Iris pigment epithelial cell (primary cell): ENCODE results near the gene VPREB3.

Experiments used
- DNase-seq: peaks from one replicate; pipeline ENCODE4 v3.0.0-alpha.2; 2011; ENCODE audit warnings: low read depth

Gene VPREB3, protein sequence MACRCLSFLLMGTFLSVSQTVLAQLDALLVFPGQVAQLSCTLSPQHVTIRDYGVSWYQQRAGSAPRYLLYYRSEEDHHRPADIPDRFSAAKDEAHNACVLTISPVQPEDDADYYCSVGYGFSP

DNA sequence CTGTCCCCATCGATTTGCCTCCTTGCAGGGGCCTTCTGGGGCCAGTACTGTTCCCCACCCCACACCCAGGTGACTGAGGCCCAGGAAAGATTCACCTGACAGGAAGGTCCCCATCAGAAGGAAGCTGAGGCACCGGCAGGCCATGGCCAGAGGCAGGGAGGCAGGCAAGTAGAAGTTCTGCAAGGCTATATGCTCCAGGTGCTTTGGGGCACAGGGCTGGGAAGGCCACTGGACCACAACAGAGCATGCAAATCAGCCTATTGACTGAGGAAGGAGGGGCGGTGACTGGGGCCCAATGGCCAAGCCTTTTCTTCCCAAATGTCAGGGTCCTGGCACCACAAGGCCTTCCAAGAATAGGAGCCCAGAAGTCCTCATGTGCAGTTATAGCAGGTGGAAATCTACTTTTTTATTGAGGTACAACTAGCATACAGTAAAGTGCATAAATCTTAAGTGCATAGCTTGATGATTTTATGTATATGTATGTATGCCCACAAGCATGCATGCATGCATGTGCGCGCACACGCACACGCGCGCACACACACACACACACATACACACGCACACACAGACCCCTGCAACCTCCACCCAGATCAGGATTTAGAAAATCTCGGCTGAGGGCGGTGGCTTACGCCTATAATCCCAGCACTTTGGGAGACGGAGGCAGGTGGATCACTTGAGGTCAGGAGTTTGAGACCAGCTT lies at the start of gene VPREB3:
TSS of gene VPREB3 (minus strand) at position 206 of the 700 bp plus-strand sequence. CDS start at position 144, 62 bp downstream.
- no peak for DNase-seq

DNA sequence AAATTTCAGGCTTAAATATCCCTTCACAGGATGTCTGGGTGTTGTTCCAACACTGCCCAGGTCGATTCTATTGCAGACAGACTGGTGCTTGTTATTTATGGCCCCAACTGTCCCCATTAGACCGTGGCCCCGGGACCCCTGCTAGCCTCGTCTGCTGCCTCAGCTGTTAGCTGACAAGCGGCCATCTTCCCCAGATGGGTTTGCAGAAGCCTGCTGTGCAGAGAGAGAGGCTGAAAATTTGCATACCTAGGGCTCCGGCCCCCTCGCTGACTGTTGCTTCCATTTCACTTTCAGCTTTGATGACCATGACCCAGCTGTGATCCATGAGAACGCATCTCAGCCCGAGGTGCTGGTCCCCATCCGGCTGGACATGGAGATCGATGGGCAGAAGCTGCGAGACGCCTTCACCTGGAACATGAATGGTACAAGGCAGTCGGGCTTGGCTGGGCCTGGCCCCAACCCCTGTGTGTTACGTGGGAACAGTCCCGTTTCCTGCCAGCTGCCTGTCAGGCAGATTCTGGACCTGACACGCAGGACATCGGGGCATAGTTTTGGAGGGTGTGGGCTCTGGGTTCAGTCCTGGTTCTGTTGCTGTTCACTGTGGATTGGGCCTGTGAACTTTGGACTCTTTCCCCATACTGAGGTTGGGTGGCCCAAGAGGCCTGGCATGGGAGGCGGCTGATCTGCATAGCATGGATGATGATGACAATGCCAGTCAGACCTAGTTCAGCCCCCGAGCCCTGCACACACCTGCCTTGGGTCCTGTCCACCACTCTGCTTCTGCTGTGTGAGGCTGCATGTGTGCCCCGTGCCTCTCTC lies 49.0 kb upstream of the VPREB3 start:
- no peak for DNase-seq

DNA sequence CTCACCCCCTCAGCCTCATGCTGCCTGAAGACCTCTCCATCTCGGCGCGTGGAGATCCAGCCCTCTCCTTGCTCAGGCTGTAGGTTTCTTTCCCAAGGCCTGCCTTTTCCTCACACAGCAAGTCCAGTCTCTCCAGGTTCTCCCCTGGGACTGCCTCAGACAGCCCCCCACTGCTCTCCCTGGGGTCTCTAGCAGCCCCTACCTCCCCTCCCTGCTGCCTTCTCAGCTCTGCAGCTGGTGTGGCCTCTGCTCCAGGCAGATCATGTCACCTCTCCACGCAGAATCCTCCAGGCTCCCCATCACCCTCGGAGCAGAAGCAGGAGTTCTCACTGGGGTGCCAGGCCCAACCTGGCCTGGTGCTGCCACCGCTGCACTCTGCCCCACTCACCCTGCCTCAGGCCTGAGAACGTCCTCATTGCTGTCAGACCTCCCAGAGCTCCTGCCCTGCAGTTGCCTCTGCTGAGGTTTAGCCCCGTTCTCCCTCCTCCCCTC lies 47.7 kb upstream of the VPREB3 start:
- no peak for DNase-seq

DNA sequence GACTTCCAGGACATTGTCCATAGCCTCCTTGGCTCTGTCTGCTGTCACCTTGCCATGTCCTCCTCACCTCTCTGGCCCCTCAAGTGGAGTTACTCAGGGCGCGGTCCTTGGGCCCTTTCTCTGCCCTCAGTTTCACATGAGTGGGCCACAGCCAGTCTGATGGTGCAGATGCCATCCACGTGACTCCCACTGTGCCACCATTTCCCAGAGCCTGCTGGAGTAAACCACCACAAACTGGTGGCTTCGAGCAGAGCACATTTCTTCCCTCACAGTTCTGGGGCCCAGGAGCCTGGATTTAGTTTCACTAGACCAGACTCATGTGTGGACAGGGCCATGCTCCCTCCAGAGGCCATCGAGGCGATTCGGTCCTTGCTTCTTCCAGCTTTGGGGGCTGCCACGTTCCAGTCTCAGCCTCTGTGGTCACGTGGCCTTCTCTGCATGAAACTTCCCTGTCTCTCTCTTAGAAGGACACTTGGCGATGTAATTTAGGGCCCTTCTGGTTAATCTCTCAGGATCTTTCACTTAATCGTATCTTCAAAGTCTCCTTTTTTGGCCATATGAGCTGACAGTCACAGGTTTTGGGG lies 47.1 kb upstream of the VPREB3 start:
- no peak for DNase-seq

DNA sequence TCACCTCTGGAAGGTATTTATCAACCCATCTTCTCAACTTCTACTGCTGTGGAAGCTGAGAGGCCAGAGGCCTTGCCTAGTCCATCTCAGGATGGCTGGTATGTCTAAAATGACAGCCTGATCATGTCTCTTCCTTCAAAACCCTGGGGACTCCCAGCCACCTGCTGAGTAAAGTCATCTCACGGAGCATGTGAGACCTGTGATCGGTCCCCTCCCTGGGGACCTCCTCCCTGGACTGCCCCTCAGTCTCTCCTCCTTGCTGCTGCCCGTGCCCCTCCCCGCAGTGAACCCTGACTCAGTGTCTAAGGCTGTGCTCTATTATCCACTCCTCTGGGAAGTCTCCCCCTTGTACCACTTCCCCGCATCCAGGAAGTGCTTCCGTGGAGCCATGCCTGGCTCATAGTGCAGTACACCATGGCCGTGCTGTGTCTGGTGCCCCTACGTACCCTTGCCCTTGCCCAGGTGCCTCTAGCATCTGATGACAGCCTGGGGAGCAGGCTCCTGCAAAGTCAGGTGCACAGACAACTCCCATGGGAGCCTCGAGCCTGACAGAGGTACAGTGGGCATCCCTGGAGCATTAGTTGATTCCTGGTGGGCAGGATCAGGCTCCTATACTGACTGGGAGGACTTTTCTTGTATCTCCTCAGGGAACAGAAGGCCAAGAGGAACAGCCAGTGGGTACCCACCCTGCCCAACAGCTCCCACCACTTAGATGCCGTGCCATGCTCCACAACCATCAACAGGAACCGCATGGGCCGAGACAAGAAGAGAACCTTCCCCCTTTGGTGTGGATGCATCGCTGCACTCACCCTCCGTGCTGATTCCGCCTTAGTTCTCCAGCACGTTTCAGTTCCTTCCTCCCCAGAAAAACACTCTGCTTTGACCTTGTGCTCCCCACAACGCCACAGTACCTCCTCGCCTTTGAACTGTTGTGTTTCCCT lies 46.3 kb upstream of the VPREB3 start:
- DNase-seq = no peak

DNA sequence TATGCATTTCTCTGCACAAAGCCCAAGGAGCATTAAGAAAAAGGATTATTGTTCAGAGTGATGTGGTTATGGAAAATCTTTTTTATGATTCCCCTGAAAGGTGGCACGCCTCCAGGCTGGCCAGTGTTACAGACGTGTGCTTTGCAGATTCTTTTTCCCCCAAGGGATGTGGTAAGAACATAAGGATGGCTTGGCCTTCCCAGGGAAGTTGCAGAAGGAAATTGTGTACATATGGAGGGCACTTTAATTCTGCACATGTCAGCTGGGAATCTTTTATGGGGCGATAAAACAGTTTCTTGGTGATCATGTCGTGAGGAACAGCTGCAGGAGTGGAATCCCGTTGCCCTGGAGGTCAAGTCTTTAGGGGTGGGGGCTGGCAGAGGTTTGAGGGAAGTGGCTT lies 42.2 kb upstream of the VPREB3 start:
- DNase-seq = no peak

DNA sequence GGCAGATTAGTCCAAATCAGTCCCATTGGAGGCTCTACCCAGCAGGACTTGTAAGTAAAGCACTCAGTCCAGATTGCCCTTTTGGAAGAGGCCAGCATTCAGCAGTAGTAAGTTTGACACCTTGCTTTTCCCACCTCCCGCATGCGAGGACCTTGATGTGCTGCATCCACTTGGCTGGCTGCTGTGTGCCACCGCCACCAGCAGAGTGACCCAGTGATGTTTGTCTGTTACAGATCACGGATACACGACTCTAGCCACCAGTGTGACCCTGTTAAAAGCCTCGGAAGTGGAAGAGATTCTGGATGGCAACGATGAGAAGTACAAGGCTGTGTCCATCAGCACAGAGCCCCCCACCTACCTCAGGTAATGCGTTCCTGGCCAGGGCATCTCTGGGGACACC lies 39.1 kb upstream of the VPREB3 start:
- no peak for DNase-seq

DNA sequence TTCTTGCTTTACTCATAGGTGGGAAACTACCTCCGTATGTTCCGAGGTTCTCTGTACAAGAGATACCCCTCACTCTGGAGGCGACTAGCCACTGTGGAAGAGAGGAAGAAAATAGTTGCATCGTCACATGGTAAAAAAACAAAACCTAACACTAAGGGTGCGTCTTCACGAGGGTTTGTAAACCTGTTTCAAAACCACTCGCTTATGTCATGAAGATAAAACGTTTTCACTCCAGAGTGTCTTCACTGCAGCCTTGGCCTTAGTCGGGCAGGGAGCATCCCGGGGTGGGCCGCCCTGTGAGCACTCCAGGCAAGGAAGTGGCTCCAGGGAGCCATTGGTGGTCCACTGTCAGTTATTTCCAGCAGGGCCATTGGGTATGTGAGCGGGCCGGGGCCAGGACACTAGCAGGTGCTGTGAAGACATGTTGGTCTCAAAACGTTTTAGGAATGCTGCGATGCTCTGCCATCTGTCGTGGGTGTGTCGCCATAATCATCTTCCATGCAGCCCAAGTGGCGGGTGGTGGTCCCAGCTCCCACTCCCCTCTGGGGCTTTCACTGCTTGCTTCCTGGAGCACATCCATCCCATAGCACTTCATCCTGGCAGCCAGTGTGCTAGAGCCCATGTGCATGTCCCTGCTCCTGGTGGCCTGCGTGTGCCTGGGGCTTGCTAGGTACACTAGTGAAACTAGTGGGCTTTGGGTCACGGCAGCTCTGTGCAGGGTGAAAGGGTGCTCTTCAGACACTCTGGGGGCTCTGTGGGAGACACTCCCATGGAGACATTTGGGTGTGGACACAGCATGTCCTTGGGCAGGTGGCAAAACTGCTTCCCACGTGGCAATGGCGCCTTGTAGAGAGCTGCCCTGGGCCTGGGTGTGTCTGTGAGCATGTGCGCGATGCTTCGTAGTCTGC lies 37.8 kb upstream of the VPREB3 start:
- no peak for DNase-seq

DNA sequence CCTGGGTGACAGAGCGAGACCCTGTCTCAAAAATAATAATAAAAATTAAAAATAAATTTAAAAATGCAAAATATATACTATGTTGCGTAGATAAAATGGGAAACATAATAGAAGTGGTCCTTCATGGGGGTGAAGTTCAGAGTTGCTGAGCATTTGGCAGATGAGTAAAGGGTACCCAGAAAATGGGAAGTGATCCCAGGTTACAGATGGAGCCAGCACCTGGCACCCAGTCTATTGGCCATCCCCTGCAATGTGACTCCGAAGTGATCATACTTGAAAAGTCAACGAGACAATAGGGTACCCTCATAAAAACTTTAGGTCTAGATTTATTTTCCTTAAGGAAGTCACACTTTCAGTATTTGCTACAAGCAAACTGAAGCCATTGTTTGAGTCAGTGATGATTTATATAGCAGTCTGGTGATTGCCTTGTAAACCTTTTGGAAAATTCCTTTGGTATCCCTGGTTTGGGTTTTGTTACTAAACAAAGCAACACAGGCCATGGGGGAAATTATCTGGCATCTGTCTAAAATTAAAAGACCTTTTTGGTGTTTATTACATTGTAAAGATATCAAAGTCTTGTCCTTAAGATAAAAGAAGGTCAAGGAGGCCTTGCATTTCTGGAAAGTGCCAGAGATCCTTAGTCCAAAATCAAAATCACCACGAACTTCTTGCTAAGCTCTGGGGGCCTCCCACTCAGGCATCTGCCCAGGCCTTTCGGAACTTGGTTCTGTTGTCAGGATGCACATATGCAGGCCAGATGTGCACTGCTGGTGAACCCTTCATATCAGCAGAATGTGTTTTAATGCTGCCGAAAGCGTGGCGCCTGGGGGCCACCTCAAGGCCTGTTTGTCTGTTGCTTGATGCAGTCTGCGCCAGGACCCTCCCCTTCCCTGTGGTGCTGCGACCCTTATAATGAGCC lies 36.9 kb upstream of the VPREB3 start:
- peak; percentile 78 for DNase-seq

DNA sequence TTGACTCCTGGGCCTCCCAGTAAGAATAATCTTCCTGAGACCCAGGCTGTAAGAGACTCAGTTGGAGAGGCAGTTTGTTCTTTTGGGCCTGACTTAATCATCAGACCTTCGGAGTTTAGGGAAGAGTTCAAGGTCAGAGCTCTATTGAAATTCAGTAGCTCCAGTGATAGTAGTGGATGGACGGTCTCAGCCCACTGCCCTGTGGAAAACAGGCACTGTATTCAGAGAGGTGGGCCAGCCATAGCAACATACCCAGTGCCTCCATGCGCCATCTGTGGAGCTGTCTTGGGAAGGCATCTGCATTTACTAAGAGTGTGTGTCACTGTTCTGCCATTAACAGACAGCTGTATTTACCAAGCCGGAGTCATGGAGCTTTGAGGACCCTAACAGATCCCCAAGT lies 35.4 kb upstream of the VPREB3 start:
- DNase-seq = no peak

DNA sequence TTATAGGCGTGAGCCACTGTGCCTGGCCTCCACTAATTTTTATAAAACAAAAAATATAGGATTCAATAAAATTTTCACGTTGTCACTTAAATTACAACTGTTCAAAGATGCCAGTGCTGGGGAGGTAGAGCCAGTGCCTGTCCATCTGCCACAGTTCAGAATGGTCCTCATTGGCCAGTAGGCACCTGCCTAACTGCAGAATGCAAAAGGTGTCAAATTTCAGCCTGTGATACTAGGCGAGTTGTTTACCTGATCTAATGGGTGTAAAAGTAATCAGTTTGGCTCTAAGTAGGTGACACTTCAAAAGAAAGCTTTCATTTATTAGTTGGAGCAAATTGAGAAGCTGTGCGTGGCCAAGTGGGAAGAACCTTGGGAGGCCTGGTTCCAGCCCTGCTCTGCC lies 34.9 kb upstream of the VPREB3 start:
- DNase-seq = no peak

DNA sequence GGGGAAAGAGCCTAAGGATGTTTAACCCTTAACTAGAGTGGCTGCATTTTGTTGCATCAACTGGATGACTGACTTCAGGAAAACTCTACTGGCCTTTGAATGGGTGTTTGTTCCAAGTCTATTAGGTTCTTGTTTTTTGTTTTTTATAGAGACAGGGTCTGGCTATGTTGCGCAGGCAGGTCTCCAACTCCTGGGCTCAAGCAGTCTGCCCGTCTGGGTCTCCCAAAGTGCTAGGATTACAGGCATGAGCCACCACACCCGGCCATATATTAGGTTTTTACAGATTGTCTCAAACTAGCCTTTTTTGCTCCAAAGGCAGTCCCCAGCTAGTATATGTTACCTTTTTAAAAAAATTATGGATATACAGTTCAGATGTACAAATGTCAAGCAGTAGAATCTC lies 33.7 kb upstream of the VPREB3 start:
- DNase-seq = no peak

DNA sequence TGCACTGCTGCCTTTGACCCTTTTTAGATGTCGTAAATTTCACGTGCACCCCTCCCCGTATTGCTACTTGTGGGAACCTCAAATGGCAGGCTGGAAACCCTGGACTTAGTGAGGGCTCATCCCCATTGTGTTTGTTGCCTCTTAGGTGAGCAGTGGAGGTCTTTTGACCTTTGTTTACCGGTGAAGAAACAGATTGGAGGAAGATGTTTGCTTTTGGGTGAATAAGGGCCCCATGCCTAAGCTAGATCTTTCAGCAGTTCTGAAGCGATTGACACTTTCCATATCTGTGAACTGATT lies 33.3 kb upstream of the VPREB3 start:
- no peak for DNase-seq

DNA sequence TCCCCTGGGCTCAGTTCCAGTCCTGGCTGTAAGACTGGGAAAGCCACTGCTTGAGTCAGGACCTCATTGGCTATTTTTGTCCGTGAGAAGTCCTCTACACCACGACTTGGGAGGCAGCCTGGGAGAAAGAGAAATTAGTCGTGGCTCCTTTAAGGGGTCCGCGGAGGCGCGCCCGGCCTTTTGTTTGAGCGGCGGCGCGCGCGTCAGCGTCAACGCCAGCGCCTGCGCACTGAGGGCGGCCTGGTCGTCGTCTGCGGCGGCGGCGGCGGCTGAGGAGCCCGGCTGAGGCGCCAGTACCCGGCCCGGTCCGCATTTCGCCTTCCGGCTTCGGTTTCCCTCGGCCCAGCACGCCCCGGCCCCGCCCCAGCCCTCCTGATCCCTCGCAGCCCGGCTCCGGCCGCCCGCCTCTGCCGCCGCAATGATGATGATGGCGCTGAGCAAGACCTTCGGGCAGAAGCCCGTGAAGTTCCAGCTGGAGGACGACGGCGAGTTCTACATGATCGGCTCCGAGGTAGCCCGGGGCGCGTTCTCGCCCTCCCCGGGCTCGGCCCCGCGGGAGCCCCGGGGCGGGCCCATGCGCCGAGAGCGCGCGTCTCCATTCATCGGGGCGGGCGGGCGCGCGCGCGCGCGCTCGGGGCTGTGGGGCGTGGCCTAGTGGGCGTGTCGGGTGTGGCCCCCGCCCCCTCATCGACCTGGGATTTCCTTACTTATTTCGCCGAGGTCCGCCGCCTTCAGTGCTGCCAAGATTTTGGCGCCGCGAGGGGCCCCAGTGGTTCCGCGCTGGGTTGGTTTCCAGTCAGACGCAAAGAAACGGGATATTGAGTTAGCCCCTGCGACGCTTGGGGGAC lies 32.8 kb upstream of the VPREB3 start, which contains the start of gene SMARCB1:
TSS of gene SMARCB1 (plus strand) at position 215 of the 848 bp plus-strand sequence. CDS start at position 419, 204 bp downstream.
- peak; percentile 87 for DNase-seq

DNA sequence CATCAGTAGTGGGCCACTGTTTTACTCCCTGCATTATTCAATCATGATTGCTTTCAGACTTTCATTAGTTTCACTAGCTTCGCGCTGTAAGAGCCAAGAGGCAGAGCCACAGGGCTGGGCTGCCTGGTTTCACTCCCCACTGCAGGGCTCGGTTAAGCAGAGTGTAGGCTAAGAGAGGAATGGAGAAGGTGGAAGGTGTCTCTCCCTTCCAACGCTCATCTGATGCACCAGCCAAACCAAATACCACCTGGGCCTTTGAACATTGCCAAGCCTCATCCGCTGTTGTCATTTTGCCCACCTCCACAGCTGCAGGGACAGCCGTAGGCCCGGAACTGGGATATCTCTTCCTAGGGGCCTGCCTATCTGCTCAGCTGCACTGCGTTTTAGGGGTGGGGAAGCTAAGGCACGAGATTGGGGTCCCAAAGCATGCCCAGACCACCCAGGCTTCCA lies 32.1 kb upstream of the VPREB3 start:
- DNase-seq = no peak

DNA sequence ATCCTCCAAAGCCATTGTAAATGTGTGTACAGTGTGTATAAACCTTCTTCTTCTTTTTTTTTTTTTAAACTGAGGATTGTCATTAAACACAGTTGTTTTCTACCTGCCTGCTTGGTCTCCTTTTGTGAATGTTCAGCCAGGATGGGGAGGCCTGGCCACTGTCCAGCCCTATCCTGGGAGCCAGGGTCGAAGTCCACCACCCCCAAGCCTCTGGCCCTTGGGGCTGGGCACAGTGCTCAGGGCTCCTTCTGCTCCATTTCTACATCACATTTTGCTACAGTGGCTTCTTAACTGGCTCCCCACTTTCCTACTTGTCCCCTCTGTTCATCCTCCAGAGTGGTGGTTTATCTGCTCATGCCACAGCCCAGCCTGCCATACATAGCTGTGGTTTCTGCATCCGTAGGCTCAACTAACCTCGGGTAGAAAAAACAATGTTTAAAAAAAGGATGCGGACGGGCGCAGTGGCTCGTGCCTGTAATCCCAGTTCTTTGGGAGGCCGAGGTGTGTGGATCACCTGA lies 30.0 kb upstream of the VPREB3 start:
- DNase-seq = peak; percentile 49

DNA sequence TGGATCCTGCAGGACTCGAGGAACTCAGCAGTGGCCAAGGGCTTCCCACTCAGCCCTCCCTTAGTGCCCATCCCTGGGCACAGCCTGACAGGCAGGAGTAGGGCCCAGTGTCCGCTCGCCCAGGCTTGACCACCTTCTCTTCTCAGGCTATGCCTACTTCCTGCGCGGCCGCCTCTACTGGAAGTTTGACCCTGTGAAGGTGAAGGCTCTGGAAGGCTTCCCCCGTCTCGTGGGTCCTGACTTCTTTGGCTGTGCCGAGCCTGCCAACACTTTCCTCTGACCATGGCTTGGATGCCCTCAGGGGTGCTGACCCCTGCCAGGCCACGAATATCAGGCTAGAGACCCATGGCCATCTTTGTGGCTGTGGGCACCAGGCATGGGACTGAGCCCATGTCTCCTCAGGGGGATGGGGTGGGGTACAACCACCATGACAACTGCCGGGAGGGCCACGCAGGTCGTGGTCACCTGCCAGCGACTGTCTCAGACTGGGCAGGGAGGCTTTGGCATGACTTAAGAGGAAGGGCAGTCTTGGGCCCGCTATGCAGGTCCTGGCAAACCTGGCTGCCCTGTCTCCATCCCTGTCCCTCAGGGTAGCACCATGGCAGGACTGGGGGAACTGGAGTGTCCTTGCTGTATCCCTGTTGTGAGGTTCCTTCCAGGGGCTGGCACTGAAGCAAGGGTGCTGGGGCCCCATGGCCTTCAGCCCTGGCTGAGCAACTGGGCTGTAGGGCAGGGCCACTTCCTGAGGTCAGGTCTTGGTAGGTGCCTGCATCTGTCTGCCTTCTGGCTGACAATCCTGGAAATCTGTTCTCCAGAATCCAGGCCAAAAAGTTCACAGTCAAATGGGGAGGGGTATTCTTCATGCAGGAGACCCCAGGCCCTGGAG lies 29.3 kb upstream of the VPREB3 start:
- no peak for DNase-seq
